Gastrocnemius medialis (tissue), 4 donors: Measurements from ENCODE around the gene PRKN. TPM values are rescaled to one million over a fixed set of nuclear protein-coding genes. Genes with fewer than 3 reads are reported as not detected.

ENCODE experiments used
- ATAC-seq, 2 donors: fragments of 150-250 bp; one replicate each; pipeline ENCODE4 v1.9.1; 2016
- DNase-seq, 2 donors: peaks; one replicate each; pipeline ENCODE4 v3.0.0-alpha.2; 2019
- H3K27ac ChIP-seq, 4 donors: fragments of 200-600 bp; sonication (generic); 1 replicate in 1 of 4; 2 replicates in 3 of 4; pipeline ENCODE4 v1.5.1; 2016 to 2018; ENCODE audit warnings: mild to moderate bottlenecking in 2 of 4, moderate library complexity in 1 of 4
- H3K27me3 ChIP-seq, 3 donors: fragments of 200-600 bp; sonication (generic) in 2 of 3; 1 replicate in 1 of 3; 2 replicates in 2 of 3; pipeline versions ENCODE4 v1.5.1 to v1.6.0; 2016 to 2019; ENCODE audit warnings: mild to moderate bottlenecking in 1 of 3, moderate library complexity in 1 of 3
- H3K36me3 ChIP-seq, 2 donors: fragments of 200-600 bp; sonication (generic) in 1 of 2; one replicate each; pipeline ENCODE4 v1.5.1; 2017 to 2018
- H3K4me1 ChIP-seq, 2 donors: fragments of 200-600 bp; sonication (generic) in 1 of 2; one replicate each; pipeline ENCODE4 v1.5.1; 2016 to 2017; ENCODE audit warnings: mild to moderate bottlenecking in 2 of 2
- H3K4me3 ChIP-seq, 4 donors: fragments of 200-600 bp; sonication (generic) in 3 of 4; 1 replicate in 1 of 4; 2 replicates in 3 of 4; pipeline ENCODE4 v1.5.1; 2016 to 2019; ENCODE audit warnings: mild to moderate bottlenecking in 2 of 4
- H3K9me3 ChIP-seq, 3 donors: fragments of 200-600 bp; sonication (generic) in 2 of 3; 1 replicate in 1 of 3; 2 replicates in 2 of 3; pipeline ENCODE4 v1.5.1; 2016 to 2019
- POLR2A ChIP-seq, 2 donors: fragments of 450-650 bp; IDR thresholded peaks; one replicate each; pipeline ENCODE4 v1.6.1; 2017; ENCODE audit warnings: antibody characterized with exemption in 2 of 2, mild to moderate bottlenecking in 2 of 2, moderate library complexity in 2 of 2
- in situ Hi-C, 4 donors: fragments of 200-750 bp; cut with MboI; loops; one replicate each; pipeline versions ENCODE4 v1.15.0 to v1.8.0; 2017; ENCODE audit warnings: low sequenced_read_pairs in 4 of 4
- intact Hi-C: fragments of 100-400 bp; cut with DNase I; formaldehyde crosslinking; loops from one replicate; pipeline ENCODE4 v1.15.1; 2023; ENCODE audit warnings: low total_unique reads
- total RNA-seq, 4 donors: library from RNA; depleted of rRNA; stranded (reverse); fragments of >200 nt; gene quantifications; one replicate each; pipeline versions ENCODE4 v1.1.0 to v1.2.3, GENCODE V29; 2016
- TF ChIP-seq, protein P1 (sequence below), 5 experiments: fragments of 450-650 bp in 3 of 5; fragments of 200-600 bp in 2 of 5; sonication (generic) in 2 of 5; IDR thresholded peaks in 4 of 5; conservative IDR thresholded peaks in 1 of 5; 1 replicate in 4 of 5; 2 replicates in 1 of 5; pipeline ENCODE4 v1.5.1; 2016 to 2019; ENCODE audit warnings: antibody characterized with exemption in 5 of 5, mild to moderate bottlenecking in 3 of 5, moderate library complexity in 3 of 5

PRKN gene
- total RNA-seq, 4 donors from 2014 or later = 8.4 to 21.6 (median 13.7) TPM

DNA sequence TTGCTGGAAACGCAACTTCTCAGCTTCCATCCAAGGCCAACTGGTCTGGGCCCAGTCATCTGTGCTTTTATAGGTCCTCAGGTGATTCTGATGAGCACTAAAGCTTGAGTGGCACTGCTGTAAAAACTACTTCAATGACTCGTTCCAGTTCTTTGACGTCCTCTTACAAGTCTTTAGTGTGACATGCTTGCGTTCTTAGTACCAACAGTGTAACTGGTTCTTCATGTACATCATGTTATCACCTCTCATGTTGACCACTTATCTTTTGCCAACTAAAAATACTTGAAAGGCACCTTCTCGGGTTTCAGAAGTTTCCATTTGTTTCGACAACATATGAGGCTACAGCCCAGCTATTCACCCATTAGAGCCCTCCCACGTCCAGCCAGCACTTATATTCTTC lies 468.9 kb downstream of the PRKN start:
- TF ChIP-seq POLR2A (IDR thresholded peaks at IDR 0.05) = no peak
- TF ChIP-seq, protein P1, sequence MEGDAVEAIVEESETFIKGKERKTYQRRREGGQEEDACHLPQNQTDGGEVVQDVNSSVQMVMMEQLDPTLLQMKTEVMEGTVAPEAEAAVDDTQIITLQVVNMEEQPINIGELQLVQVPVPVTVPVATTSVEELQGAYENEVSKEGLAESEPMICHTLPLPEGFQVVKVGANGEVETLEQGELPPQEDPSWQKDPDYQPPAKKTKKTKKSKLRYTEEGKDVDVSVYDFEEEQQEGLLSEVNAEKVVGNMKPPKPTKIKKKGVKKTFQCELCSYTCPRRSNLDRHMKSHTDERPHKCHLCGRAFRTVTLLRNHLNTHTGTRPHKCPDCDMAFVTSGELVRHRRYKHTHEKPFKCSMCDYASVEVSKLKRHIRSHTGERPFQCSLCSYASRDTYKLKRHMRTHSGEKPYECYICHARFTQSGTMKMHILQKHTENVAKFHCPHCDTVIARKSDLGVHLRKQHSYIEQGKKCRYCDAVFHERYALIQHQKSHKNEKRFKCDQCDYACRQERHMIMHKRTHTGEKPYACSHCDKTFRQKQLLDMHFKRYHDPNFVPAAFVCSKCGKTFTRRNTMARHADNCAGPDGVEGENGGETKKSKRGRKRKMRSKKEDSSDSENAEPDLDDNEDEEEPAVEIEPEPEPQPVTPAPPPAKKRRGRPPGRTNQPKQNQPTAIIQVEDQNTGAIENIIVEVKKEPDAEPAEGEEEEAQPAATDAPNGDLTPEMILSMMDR (IDR thresholded peaks at IDR 0.05 in 4 of 5, conservative IDR thresholded peaks at IDR 0.05 in 1 of 5) = no peak
- Histone ChIP-seq H3K27me3 (no peaks in the 10 kb centered on the region), H3K4me1 (no peaks in the 10 kb centered on the region), H3K36me3 (no peaks in the 10 kb centered on the region), H3K4me3 (no peak overlapping the region), H3K27ac (no peak overlapping the region), H3K9me3 (no peaks in the 10 kb centered on the region)
- ATAC-seq = no peak
- DNase-seq = no peak
- intact Hi-C loops = no loop called here
- in situ Hi-C loops = no loop called here

DNA sequence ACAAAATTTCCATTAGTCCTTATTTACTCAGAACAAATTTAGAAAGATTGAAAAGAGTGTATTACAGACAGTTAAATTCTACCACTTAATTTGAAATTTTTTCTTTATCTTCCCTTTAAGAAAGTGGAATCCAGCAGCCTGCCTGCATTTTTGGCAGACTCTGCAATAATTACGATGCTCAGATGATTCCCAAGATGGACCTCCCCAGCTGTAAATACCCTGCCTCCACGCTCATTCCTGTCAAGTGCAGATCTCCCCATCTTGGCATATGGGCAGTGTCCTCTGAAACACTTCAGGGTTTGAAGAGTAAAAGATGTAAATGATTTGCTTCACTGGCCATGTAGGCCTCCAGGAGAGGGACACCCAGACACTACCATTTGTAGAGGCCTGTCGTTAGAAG lies 471.2 kb downstream of the PRKN start:
- H3K36me3 ChIP-seq = no peaks in the 10 kb centered on the region
- TF ChIP-seq, protein P1 (IDR thresholded peaks at IDR 0.05 in 4 of 5, conservative IDR thresholded peaks at IDR 0.05 in 1 of 5) = no peak
- no peak for TF ChIP-seq POLR2A (IDR thresholded peaks at IDR 0.05)
- no peaks in the 10 kb centered on the region for H3K4me1 ChIP-seq
- H3K27me3 ChIP-seq = no peaks in the 10 kb centered on the region
- H3K4me3 ChIP-seq = no peak overlapping the region
- H3K9me3 ChIP-seq = no peaks in the 10 kb centered on the region
- ATAC-seq (no peak), DNase-seq (no peak)
- in situ Hi-C loops (no loop called here), intact Hi-C loops (no loop called here)
- H3K27ac ChIP-seq = no peak overlapping the region

DNA sequence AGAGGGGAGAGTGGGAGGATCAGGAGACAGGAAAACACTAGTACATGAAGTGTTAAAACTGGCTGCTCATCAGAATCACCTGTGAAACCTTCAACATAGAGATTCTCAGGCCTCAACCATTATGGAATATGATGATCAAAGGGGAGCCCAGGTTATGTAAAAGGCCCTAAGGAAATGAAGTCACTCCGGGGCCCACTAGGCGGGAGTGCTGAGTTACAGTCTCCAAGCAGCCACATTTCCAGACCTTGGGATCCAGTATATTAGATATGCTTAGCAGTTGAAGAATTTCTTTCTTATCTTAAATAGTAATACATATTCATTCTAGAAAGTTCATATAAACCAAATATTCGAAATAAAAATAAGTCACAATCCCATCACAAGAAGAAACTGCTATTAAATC lies 476.3 kb downstream of the PRKN start:
- no peak for DNase-seq
- H3K27me3 ChIP-seq = no peaks in the 10 kb centered on the region
- no peaks in the 10 kb centered on the region for H3K36me3 ChIP-seq
- in situ Hi-C loops = no loop called here
- H3K4me3 ChIP-seq = no peak overlapping the region
- H3K4me1 ChIP-seq = peaks cover 0 to 4% of the 10 kb centered on the region in 2 donors
- H3K27ac ChIP-seq = no peak overlapping the region
- no peaks in the 10 kb centered on the region for H3K9me3 ChIP-seq
- ATAC-seq = no peak
- intact Hi-C loops = no loop called here
- TF ChIP-seq, protein P1 (IDR thresholded peaks at IDR 0.05 in 4 of 5, conservative IDR thresholded peaks at IDR 0.05 in 1 of 5) = no peak
- no peak for TF ChIP-seq POLR2A (IDR thresholded peaks at IDR 0.05)

DNA sequence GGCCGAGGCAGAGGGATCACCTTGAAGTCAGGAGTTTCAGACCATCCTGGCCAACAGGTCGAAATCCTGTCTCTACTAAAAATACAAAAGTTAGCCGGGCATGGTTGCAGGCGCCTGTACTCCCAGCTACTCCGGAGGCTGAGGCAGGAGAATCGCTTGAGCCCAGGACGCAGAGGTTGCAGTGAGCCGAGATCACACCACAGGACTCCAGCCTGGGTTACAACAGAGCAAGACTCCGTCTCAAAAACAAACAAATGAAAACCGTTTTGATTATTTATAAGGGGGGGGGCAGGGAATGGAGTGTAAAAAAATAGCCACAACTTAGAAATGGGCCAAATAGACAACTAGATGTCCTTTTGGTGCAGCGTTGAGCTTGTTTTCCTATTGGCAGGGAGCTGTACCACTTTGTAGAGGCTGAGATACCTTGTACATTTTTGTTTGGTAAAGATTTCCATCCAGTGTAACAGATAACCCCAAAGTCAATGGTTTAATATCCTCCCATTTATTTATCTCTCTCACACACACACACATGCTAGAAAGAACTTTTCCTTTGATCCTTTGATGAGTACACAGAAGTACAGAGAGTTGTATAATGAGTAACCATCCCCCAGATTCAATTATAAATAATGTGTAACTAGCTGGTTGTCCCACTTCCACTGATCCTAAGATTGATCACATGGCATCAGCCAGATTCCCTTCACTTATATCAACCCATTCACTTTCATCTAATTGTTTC lies 477.5 kb downstream of the PRKN start:
- DNase-seq (no peak), ATAC-seq (no peak)
- H3K27me3 ChIP-seq = no peaks in the 10 kb centered on the region
- H3K36me3 ChIP-seq = no peaks in the 10 kb centered on the region
- H3K4me1 ChIP-seq = peaks cover 0 to 4% of the 10 kb centered on the region in 2 donors
- H3K9me3 ChIP-seq = no peaks in the 10 kb centered on the region
- in situ Hi-C loops = no loop called here
- H3K4me3 ChIP-seq = no peak overlapping the region
- H3K27ac ChIP-seq = no peak overlapping the region
- TF ChIP-seq POLR2A (IDR thresholded peaks at IDR 0.05) = no peak
- TF ChIP-seq, protein P1 (IDR thresholded peaks at IDR 0.05 in 4 of 5, conservative IDR thresholded peaks at IDR 0.05 in 1 of 5) = no peak
- intact Hi-C loops = no loop called here
